ENCODE results near the gene SBF1. TPM values are rescaled to one million over a fixed set of nuclear protein-coding genes. Genes with fewer than 3 reads are reported as not detected.

The SBF1 gene
- total RNA-seq, 2 experiments from 2014 or later: 220 to 227 TPM

DNA sequence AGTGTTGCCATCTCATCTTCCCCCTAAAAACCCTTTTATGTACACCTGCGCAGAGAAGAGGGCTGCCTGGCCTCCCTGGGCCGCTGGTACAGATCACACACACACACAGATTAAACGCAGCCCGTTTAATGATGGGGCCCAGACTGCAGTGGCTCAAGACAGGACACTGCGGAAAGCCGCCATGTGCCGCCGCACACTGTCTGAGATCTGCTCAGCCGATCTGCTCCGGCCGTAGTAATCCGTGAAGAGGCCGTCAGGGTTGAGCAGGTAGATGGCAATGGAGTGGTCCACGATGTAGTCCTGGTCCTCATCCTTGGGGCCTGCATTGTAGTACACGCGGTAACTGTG lies 48.6 kb upstream of the SBF1 start:
- Histone ChIP-seq H3K27me3 (ENCODE audit: control insufficient read depth in 1 of 2, insufficient read depth in 2 of 2, low read length in 2 of 2) (no peaks in the 10 kb centered on the region), H3K4me3 (ENCODE audit: low read length) (no peak overlapping the region), H3K4me1 (ENCODE audit: insufficient read depth, low read length) (peaks cover 38% of the 10 kb centered on the region), H3K36me3 (ENCODE audit: insufficient read depth, low read length) (peaks cover 46% of the 10 kb centered on the region), H3K9me3 (ENCODE audit: control insufficient read depth in 1 of 2, insufficient read depth in 1 of 2, low read length in 2 of 2) (no peaks in the 10 kb centered on the region), H3K27ac (ENCODE audit: low read depth in 1 of 2, low read length in 2 of 2) (no peak overlapping the region)
- DNase-seq: no peak
- H3K27ac Mint-ChIP-seq: peak overlapping the region; percentile 24
- ATAC-seq (ENCODE audit: poor library complexity): no peak
- H3K4me3 Mint-ChIP-seq: peak overlapping the region; percentile 91
- intact Hi-C loops (cut with DNase I, micrococcal nuclease): no loop called here
- no peaks in the 10 kb centered on the region for H3K27me3 Mint-ChIP-seq
- no peak for TF ChIP-seq CTCF (IDR thresholded peaks at IDR 0.05)
- H3K36me3 Mint-ChIP-seq (ENCODE audit: low read depth): peaks cover 50% of the 10 kb centered on the region
- H3K4me1 Mint-ChIP-seq (ENCODE audit: low read depth): peaks cover 25% of the 10 kb centered on the region
- ChIA-PET POLR2A (interaction anchor here (1.0 to 3.2 kb wide), 2 partner anchors 15 to 16 kb away, joined by 5 to 250 read pairs; partner anchors contain the start of genes LMF2 and NCAPH2), CTCF (no interaction called here)
- no peaks in the 10 kb centered on the region for H3K9me3 Mint-ChIP-seq

- no peaks in the 10 kb centered on the region for H3K9me3 ChIP-seq (ENCODE audit: control insufficient read depth in 1 of 2, insufficient read depth in 1 of 2, low read length in 2 of 2)
- DNase-seq (peak in 1 of 14 experiments; percentile 35), ATAC-seq (ENCODE audit: poor library complexity) (no peak)
- H3K27me3 ChIP-seq (ENCODE audit: control insufficient read depth in 1 of 2, insufficient read depth in 2 of 2, low read length in 2 of 2): no peaks in the 10 kb centered on the region
- H3K36me3 ChIP-seq (ENCODE audit: insufficient read depth, low read length): peaks cover 51% of the 10 kb centered on the region
- H3K4me3 ChIP-seq (ENCODE audit: low read length): no peak overlapping the region
- peaks cover 33% of the 10 kb centered on the region for H3K4me1 ChIP-seq (ENCODE audit: insufficient read depth, low read length)
- peaks cover 55% of the 10 kb centered on the region for H3K36me3 Mint-ChIP-seq (ENCODE audit: low read depth)
- intact Hi-C loops (cut with DNase I, micrococcal nuclease): no loop called here
- no peaks in the 10 kb centered on the region for H3K9me3 Mint-ChIP-seq
- no peak overlapping the region for H3K27ac ChIP-seq (ENCODE audit: low read depth in 1 of 2, low read length in 2 of 2)
- H3K4me3 Mint-ChIP-seq: peak overlapping the region; percentile 51
- ChIA-PET POLR2A (interaction anchor here (1.0 kb wide), 1 partner anchor 15 kb away, joined by 5 read pairs; the partner anchor contains the start of gene LMF2), CTCF (no interaction called here)
- H3K27ac Mint-ChIP-seq: peak overlapping the region; percentile 24
- H3K27me3 Mint-ChIP-seq: no peaks in the 10 kb centered on the region
- TF ChIP-seq CTCF (IDR thresholded peaks at IDR 0.05): no peak
- peaks cover 21% of the 10 kb centered on the region for H3K4me1 Mint-ChIP-seq (ENCODE audit: low read depth)
These were observed 48.1 kb upstream of the SBF1 start for GRCh38 chr22:50522806-50523438.

DNA sequence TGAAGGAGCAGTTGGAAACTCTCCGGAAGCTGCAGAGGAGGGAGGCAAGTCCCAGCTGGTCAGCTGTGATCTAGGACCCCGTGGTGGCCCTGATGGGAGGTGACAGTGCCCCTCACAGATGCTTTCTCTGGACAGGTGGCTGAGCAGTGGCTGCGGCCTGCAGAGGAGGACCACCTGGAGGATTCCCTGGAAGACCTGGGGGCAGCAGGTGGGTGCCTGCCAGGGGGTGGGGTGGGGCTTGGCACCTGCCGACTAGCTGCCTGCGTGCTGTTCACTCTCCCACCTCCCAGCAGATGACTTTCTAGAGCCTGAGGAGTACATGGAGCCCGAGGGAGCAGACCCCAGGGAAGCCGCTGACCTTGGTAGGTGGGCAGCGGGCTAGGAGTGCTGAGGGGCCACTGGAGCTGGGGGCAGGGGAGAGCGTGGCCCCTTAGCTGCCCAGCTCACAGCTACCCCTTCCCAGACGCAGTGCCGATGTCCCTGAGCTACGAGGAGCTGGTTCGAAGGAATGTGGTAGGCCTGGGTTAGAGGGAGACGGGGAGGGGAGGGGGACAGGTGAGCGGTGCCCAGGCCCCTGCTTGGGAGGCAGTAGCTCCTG lies 47.5 kb upstream of the SBF1 start:
- no peak overlapping the region for H3K27ac Mint-ChIP-seq
- no peaks in the 10 kb centered on the region for H3K27me3 Mint-ChIP-seq
- Histone ChIP-seq H3K36me3 (ENCODE audit: insufficient read depth, low read length) (peaks cover 58% of the 10 kb centered on the region), H3K9me3 (ENCODE audit: control insufficient read depth in 1 of 2, insufficient read depth in 1 of 2, low read length in 2 of 2) (no peaks in the 10 kb centered on the region), H3K4me1 (ENCODE audit: insufficient read depth, low read length) (peaks cover 26% of the 10 kb centered on the region), H3K4me3 (ENCODE audit: low read length) (no peak overlapping the region), H3K27me3 (ENCODE audit: control insufficient read depth in 1 of 2, insufficient read depth in 2 of 2, low read length in 2 of 2) (no peaks in the 10 kb centered on the region), H3K27ac (ENCODE audit: low read depth in 1 of 2, low read length in 2 of 2) (no peak overlapping the region)
- H3K4me1 Mint-ChIP-seq (ENCODE audit: low read depth): peaks cover 15% of the 10 kb centered on the region
- POLR2A ChIA-PET: interaction anchor here (0.7 to 1.0 kb wide), 2 partner anchors 13 to 15 kb away, joined by 3 to 5 read pairs; partner anchors contain the start of gene LMF2
- CTCF ChIA-PET: no interaction called here
- ATAC-seq (ENCODE audit: poor library complexity): no peak
- no peak for DNase-seq
- H3K9me3 Mint-ChIP-seq: no peaks in the 10 kb centered on the region
- intact Hi-C loops (cut with DNase I, micrococcal nuclease): no loop called here
- no peak for TF ChIP-seq CTCF (IDR thresholded peaks at IDR 0.05)
- H3K4me3 Mint-ChIP-seq: peak overlapping the region; percentile 54
- H3K36me3 Mint-ChIP-seq (ENCODE audit: low read depth): peaks cover 59% of the 10 kb centered on the region
